Smooth muscle cell (in vitro differentiated cells): ENCODE results near the gene SLCO4A1. TPM values are rescaled to one million over a fixed set of nuclear protein-coding genes. Genes with fewer than 3 reads are reported as not detected.
A peak's percentile ranks its signal among the peaks of the same experiment; 100 is the strongest.

Experiments
- DNase-seq: peaks from one replicate; lab custom pipeline; 2025; ENCODE audit not compliant: unreplicated experiment; lab: John Stamatoyannopoulos, UW
- H2AFZ ChIP-seq: fragments of 200-600 bp; sonication (generic); 2 replicates; pipeline ENCODE4 v1.6.0; 2016; ENCODE audit warnings: antibody characterized with exemption, low read depth, mild to moderate bottlenecking
- H3F3A ChIP-seq: fragments of 200-600 bp; sonication (generic); 2 replicates; pipeline ENCODE4 v1.6.0; 2017; ENCODE audit warnings: antibody characterized with exemption, low read depth
- H3K27ac ChIP-seq: fragments of 200-600 bp; sonication (generic); 2 replicates; pipeline ENCODE4 v1.5.1; 2016; ENCODE audit warnings: low read depth, mild to moderate bottlenecking
- H3K27me3 ChIP-seq: fragments of 200-600 bp; sonication (generic); 2 replicates; pipeline ENCODE4 v1.6.1; 2016; ENCODE audit warnings: low read depth, mild to moderate bottlenecking
- H3K36me3 ChIP-seq: fragments of 200-600 bp; sonication (generic); 2 replicates; pipeline ENCODE4 v1.5.1; 2016; ENCODE audit warnings: low read depth
- H3K4me1 ChIP-seq: fragments of 200-600 bp; sonication (generic); 2 replicates; pipeline ENCODE4 v1.5.1; 2016; ENCODE audit warnings: low read depth
- H3K4me2 ChIP-seq: fragments of 200-600 bp; sonication (generic); 2 replicates; pipeline ENCODE4 v1.6.0; 2016; ENCODE audit warnings: mild to moderate bottlenecking
- H3K4me3 ChIP-seq: fragments of 200-600 bp; sonication (generic); 2 replicates; pipeline ENCODE4 v1.5.1; 2016; ENCODE audit warnings: mild to moderate bottlenecking
- H3K79me2 ChIP-seq: fragments of 200-600 bp; sonication (generic); 2 replicates; pipeline ENCODE4 v1.6.0; 2016; ENCODE audit warnings: low read depth, mild to moderate bottlenecking
- H3K9ac ChIP-seq: fragments of 200-600 bp; sonication (generic); 2 replicates; pipeline ENCODE4 v1.6.0; 2016; ENCODE audit warnings: low read depth
- H3K9me3 ChIP-seq: fragments of 200-600 bp; sonication (generic); replicated peaks from 2 replicates; pipeline ENCODE4 v1.5.1; 2016; ENCODE audit warnings: low read depth
- H4K20me1 ChIP-seq: fragments of 200-600 bp; sonication (generic); 2 replicates; pipeline ENCODE4 v1.6.0; 2016; ENCODE audit warnings: low read depth
- WGBS: methylation state at CpG from one replicate; pipeline ENCODE4 v1.1.7; 2016; ENCODE audit warnings: low lambda C conversion rate; 5-methylcytosine and 5-hydroxymethylcytosine counted together
- polyA plus RNA-seq: library from polyadenylated mRNA; unstranded; fragments of >200 nt; fragmentation: Nextera tagmentation; extraction: Ambion mirVana; gene quantifications from 2 replicates; pipeline ENCODE4 v1.2.1, GENCODE V29; 2016
- total RNA-seq: library from RNA; depleted of rRNA; stranded (reverse); fragments of >200 nt; gene quantifications from 2 replicates; pipeline ENCODE4 v1.2.3, GENCODE V29; 2014
- TF ChIP-seq, protein P1 (sequence below): fragments of 200-600 bp; sonication (generic); IDR thresholded peaks from 2 replicates; pipeline ENCODE4 v1.5.1; 2017; ENCODE audit warnings: borderline replicate concordance, mild to moderate bottlenecking, antibody characterized with exemption; ENCODE audit not compliant: insufficient read depth, poor library complexity, severe bottlenecking

Gene SLCO4A1
- total and polyA plus RNA-seq, 2 experiments from 2014 or later, result 0.81 to 1.4 TPM

DNA sequence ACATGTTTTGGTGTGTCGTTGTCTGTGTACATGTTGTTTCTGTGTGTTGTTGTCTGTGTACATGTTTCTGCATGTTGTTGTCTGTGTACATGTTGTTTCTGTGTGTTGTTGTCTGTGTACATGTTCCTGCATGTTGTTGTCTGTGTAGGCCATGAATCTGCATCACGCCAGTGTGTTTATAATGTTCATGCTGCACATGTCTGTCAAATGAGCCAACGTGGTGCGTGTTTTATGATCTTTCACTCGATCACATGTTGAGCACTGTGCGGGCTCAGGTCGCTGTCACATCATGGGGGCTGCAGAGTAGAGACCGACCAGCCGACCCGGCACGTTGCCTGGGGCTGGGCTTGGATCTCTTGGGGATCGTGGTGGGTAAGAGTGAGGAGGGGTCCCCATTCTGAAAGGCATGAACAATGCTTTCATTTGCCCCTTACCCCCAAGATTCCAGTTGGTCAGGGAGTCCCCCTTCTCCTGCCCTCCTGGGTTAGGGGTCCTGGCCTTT is 26.5 kb upstream of the SLCO4A1 start:
- Histone ChIP-seq H3K9ac (no peak overlapping the region), H3K27me3 (no peaks in the 10 kb centered on the region), H3K27ac (no peak overlapping the region), H3K36me3 (no peaks in the 10 kb centered on the region), H2AFZ (no peak overlapping the region), H4K20me1 (no peaks in the 10 kb centered on the region), H3K9me3 (no peaks in the 10 kb centered on the region), H3K79me2 (no peaks in the 10 kb centered on the region), H3K4me2 (no peak overlapping the region), H3F3A (no peaks in the 10 kb centered on the region), H3K4me3 (no peak overlapping the region), H3K4me1 (peaks cover 7% of the 10 kb centered on the region)
- DNase-seq, result no peak
- TF ChIP-seq, protein P1, sequence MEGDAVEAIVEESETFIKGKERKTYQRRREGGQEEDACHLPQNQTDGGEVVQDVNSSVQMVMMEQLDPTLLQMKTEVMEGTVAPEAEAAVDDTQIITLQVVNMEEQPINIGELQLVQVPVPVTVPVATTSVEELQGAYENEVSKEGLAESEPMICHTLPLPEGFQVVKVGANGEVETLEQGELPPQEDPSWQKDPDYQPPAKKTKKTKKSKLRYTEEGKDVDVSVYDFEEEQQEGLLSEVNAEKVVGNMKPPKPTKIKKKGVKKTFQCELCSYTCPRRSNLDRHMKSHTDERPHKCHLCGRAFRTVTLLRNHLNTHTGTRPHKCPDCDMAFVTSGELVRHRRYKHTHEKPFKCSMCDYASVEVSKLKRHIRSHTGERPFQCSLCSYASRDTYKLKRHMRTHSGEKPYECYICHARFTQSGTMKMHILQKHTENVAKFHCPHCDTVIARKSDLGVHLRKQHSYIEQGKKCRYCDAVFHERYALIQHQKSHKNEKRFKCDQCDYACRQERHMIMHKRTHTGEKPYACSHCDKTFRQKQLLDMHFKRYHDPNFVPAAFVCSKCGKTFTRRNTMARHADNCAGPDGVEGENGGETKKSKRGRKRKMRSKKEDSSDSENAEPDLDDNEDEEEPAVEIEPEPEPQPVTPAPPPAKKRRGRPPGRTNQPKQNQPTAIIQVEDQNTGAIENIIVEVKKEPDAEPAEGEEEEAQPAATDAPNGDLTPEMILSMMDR, result no peak
- WGBS, result 96% methylated on average over 12 of the region's 12 CpGs

DNA sequence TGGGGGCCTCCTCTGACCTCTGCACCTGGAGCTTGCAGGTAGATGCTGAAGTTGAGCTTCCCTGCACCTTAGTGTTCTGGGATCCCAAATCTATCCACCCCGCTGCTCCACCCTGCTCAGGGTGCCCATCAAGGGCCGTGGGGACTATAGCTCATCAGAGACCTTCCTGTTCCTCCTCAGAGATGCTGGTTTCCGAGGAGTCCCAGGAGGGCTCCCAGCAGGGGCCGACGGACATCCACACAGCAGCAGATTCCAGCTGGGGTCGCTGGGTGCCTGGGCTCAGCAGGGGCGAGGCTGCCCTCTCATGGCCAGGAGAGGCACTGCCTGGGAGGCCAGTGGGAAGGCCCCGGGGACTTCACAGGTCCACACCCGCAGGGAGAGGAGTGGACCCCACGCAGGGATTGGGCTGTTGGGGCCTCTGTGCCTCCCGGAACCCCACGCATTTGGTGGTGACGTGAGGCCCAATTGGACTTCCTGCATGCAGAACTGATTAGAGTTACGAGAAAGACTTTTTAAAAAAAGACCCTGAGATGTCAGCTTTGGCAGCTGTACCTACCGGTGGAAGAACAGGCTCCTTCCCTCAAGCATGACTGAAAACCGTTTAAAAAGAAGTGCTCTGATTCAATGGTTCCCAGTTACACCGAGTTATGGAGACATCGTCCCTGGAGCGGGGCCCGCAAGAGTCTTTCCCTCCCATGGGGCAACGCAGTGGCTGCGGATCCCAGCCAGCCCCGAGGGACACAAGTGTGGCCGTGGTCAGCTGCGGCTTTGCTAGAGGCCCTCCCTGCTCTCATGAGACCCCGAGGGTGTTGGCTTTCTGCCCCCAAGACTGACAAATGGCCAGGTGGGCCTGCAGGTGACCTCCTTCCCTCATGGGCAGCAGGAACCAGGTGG is 25.3 kb upstream of the SLCO4A1 start:
- no peak overlapping the region for H3K4me2 ChIP-seq
- 48% methylated on average over 26 of the region's 26 CpGs for WGBS
- peak; percentile 27 for DNase-seq

DNA sequence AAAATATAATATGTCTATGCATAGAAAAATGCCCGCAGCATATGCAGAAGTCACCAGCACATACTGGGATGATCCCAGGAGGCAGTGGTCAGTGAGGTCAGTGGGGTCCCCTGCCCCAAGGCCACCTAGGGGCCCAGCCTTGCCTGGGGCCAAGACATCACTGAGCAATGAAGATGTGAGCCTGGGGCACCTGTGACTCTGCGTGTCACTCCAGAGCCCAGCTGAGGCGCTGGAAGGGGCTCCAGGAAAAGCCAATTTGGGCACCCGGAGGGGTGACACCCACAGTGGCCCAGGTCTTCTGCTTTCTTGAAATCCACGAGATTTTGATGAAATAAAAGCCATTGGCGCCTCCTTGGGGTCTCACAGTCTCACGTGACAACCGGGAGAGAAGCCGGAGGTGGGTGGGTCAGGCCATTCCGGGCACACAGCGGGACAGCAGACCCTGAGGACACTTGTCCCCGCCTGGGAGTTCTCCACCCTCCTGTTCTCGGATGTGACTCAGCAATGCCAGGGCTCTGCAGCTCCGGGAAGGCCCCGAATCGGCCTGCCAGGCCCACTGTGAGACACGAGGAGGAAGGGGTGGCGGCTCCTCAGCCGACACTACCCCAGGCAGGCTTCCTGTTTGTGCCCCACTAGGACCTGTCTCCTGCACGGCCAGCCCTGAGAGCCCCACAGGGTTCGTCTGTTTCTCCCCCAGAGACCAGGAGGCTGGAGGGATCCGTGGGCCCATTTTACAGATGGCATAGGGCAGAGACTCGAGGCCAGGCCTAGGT is 24.4 kb upstream of the SLCO4A1 start:
- WGBS, result 85% methylated on average over 23 of the region's 23 CpGs
- no peaks in the 10 kb centered on the region for H3K9me3 ChIP-seq
- no peak overlapping the region for H2AFZ ChIP-seq
- no peaks in the 10 kb centered on the region for H3F3A ChIP-seq
- peaks cover 7% of the 10 kb centered on the region for H3K4me1 ChIP-seq
- H3K36me3 ChIP-seq, result no peaks in the 10 kb centered on the region
- H3K9ac ChIP-seq, result no peak overlapping the region
- TF ChIP-seq, protein P1, result no peak
- DNase-seq, result no peak
- no peak overlapping the region for H3K27ac ChIP-seq
- H3K27me3 ChIP-seq, result no peaks in the 10 kb centered on the region
- no peak overlapping the region for H3K4me3 ChIP-seq
- no peak overlapping the region for H3K4me2 ChIP-seq
- H3K79me2 ChIP-seq, result no peaks in the 10 kb centered on the region
- H4K20me1 ChIP-seq, result no peaks in the 10 kb centered on the region

More for the DNA sequence above, 25.3 kb upstream of the SLCO4A1 start:
- H3K36me3 ChIP-seq, result no peaks in the 10 kb centered on the region
- no peak overlapping the region for H3K4me3 ChIP-seq
- TF ChIP-seq, protein P1, result peak; percentile 94
- no peaks in the 10 kb centered on the region for H3F3A ChIP-seq
- no peaks in the 10 kb centered on the region for H3K79me2 ChIP-seq
- no peaks in the 10 kb centered on the region for H3K27me3 ChIP-seq
- H2AFZ ChIP-seq, result no peak overlapping the region
- no peak overlapping the region for H3K27ac ChIP-seq
- H3K9me3 ChIP-seq, result no peaks in the 10 kb centered on the region
- H3K9ac ChIP-seq, result no peak overlapping the region
- no peaks in the 10 kb centered on the region for H4K20me1 ChIP-seq
- peaks cover 7% of the 10 kb centered on the region for H3K4me1 ChIP-seq
